ENCODE data around the gene COG5. TPM values are rescaled to one million over a fixed set of nuclear protein-coding genes. Genes with fewer than 3 reads are reported as not detected.
"Not testable (repeated sequence)": the region's sequence is repeated elsewhere in the genome, so short reads cannot be mapped to it uniquely, and the experiment has no call there.

Gene COG5
- total RNA-seq, 1 experiment from 2014 or later = 25.2 TPM

DNA sequence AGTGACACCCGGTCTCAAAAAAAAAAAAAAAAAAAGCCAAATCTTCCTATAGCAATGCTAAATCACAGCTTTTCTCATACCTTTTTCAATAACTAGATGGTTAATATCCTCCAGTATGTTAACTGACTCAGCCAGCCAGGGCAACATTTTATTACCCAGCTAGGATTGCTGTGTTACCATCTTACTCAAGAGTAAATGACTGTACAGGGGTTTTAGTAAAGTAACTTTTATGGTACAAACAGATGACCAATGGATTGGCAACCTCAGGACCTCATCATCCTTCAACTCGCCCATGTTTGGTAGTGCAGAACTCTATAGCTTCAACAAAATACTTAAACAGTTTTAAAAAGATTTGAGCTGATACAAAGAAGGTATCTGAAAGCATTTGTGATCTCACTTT, 335.4 kb downstream of the COG5 start:
- Histone ChIP-seq H3K9me3 (replicated peaks) (no peaks in the 10 kb centered on the region), H3K4me1 (replicated peaks) (peaks cover 5% of the 10 kb centered on the region), H3K27ac (no peak overlapping the region), H3K4me3 (no peak overlapping the region), H3K36me3 (no peaks in the 10 kb centered on the region; the same call in 1 of the 2 replicates), H3K27me3 (replicated peaks) (no peaks in the 10 kb centered on the region)
- no peak for DNase-seq (ENCODE audit: low read depth in 1 of 2, low spot score in 2 of 2)

DNA sequence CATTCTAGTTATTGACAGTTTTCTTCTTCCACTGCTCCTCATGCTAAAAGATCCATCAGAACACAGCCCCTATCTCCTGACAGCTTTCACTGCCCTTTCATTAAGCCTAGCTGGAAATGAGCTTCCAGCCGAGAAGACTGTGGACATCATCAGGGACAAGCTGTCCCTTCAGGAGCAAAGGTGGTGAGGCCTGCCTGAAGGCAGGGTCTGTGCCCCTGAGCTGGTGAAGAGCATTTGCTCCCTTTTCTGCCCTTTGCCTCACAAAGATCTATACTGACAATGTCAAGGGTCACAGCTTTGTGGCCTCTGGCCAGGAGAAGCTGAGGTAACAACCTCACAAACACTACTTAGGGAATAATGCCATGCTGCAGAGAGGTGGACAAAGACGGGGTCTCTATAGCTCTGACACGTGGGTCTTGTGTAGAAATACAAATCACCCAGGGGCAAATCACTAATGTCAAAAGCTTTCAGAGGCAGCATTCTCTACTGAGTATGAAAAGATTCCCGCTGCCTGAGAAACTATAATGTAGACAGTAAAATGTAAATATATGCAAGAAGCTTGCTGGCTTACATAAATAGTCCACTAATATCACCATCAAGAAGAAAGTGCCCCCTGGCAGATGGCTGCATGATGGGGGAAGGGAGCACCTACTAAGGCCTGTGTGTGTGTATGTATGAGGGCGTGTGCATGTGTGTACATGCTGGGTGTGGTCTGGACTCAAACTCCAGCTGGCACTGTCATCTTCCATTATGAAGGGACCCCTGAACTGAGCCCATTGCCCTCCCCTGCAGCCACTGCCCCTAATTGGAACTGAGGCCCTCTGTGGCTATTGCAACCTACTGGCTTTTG, 339.1 kb downstream of the COG5 start:
- Histone ChIP-seq H3K4me3 (no peak overlapping the region), H3K9me3 (replicated peaks) (no peaks in the 10 kb centered on the region), H3K27me3 (replicated peaks) (no peaks in the 10 kb centered on the region), H3K36me3 (no peaks in the 10 kb centered on the region; the same call in 1 of the 2 replicates), H3K27ac (no peak overlapping the region), H3K4me1 (replicated peaks) (no peaks in the 10 kb centered on the region)
- no peak for DNase-seq (ENCODE audit: low read depth in 1 of 2, low spot score in 2 of 2)

DNA sequence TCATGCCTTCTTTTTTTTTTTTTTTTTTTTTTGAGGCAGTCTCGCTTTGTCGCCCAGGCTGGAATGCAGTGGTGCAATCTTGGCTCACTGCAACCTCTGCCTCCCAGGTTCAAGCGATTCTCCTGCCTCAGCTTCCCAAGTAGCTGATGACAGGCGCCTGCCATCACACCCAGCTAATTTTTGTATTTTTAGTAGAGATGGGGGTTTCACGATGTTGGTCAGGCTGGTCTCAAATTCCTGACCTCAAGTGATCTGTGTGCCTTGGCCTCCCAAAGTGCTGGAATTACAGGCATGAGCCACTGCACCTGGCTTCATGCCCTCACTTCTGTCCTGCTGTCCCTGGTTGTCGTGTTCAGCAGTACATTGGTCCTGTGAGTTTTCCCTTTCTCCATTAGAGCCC, 342.9 kb downstream of the COG5 start:
- DNase-seq (ENCODE audit: low read depth in 1 of 2, low spot score in 2 of 2); H3K27me3 ChIP-seq (replicated peaks); H3K36me3 ChIP-seq; H3K4me3 ChIP-seq; H3K27ac ChIP-seq; H3K9me3 ChIP-seq (replicated peaks); H3K4me1 ChIP-seq (replicated peaks): not testable (repeated sequence)

DNA sequence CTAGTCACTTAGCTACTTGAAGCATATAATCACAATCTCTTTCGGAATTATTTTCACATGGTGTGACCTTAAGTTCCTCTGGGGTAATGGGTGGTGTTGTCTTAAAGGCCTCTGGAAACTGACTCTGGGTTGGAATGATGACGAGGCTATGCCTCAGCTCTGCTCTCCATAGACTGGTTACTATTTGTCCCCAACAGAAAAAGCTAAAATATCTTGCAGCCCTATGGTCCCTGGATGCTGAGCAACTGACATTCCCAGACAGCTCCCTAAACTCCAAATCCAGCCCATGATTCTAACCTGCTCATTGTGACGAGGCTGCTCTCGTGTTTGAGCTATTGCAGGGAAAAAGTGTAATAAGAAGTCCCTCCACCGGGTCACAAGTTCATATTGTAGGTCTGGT, 343.4 kb downstream of the COG5 start:
- Histone ChIP-seq H3K4me3 (no peak overlapping the region), H3K4me1 (replicated peaks) (no peaks in the 10 kb centered on the region), H3K27ac (no peak overlapping the region), H3K27me3 (replicated peaks) (no peaks in the 10 kb centered on the region), H3K36me3 (no peaks in the 10 kb centered on the region; the same call in 1 of the 2 replicates), H3K9me3 (replicated peaks) (no peaks in the 10 kb centered on the region)
- DNase-seq (ENCODE audit: low read depth in 1 of 2, low spot score in 2 of 2) = no peak

DNA sequence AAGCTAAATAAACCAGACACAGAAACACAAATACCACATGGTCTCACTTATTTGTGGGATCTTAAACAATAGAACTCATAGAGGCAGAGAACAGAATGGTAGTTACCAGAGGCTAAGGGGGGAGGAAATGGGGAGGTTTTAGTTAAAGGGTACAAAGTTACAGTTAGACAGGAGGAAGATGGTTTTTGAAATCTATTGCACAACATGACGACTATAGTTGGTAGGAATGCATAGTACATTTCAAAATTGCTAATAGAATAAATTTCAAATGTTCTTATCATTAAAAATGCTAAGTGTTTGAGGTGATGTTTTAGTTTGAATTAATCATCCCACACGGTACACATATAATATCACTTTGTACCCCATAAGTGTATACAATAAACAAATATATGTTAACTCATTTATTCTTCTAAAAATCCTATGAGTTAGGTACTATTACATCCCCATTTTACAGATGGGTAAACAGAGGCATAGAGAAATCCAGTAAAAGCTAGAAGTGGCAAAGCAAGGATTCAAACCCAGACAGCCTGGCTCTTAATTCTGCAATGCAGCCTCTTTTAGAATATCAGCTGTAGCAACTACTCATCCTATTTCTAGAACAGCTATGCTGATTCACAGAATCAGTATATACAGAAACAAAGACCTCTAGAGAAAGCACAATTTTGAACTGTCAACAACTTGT, 344.0 kb downstream of the COG5 start:
- Histone ChIP-seq H3K9me3 (replicated peaks) (no peaks in the 10 kb centered on the region), H3K4me1 (replicated peaks) (no peaks in the 10 kb centered on the region), H3K4me3 (no peak overlapping the region), H3K27ac (no peak overlapping the region), H3K27me3 (replicated peaks) (no peaks in the 10 kb centered on the region), H3K36me3 (no peaks in the 10 kb centered on the region; the same call in 1 of the 2 replicates)
- no peak for DNase-seq (ENCODE audit: low read depth in 1 of 2, low spot score in 2 of 2)

DNA sequence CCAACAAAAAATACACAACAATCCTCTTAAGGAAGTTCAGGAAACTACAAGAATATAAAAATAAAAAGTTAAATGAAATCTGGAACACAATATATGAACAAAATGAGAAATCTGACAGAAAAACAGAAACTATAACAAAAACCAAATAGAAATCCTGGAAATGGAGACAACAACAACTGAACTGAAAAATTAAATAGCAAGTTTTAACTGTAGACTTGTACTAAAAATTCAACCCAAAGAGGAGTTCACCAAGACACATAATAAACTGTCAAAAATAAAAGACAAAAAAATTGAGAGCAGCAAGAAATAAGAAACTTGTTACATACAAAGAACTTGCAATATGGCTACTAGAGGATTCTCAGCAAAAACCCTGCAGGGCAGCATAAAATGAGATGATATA, 349.8 kb downstream of the COG5 start:
- no peaks in the 10 kb centered on the region for H3K9me3 ChIP-seq (replicated peaks)
- H3K27me3 ChIP-seq (replicated peaks) = no peaks in the 10 kb centered on the region
- no peak overlapping the region for H3K27ac ChIP-seq
- no peaks in the 10 kb centered on the region for H3K36me3 ChIP-seq
- no peak for DNase-seq (ENCODE audit: low read depth in 1 of 2, low spot score in 2 of 2)
- H3K4me1 ChIP-seq (replicated peaks) = no peaks in the 10 kb centered on the region
- no peak overlapping the region for H3K4me3 ChIP-seq

DNA sequence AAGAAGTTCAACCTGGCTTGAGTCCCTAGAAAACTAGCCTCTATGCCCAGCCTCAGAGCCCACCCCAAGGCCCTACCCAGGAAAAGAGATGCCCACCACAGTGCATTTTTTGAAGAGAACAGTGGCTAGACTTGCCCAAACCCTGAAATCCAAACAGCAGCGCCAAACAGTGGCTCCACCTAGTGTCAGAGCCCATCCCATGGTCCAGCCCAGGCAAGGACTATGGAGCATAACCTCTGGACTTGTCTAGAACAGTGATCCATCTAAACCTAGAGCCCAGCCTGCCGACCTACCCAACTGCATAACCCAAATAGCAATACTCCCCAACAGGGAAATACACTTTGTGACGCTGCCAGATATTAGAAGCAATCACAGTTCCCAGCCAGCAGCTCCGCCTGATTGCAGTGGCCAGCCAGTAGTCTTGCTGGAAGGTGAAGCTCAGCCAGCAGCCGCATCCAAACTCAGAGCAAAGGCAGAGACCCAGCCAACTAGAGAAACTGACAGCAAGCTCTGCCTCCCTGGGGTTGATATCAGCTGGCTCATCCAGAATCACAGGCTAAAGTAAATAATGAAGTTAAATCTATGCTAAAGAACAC, 350.4 kb downstream of the COG5 start:
- Histone ChIP-seq H3K36me3 (no peaks in the 10 kb centered on the region), H3K4me1 (replicated peaks) (no peaks in the 10 kb centered on the region), H3K9me3 (replicated peaks) (no peaks in the 10 kb centered on the region), H3K27ac (no peak overlapping the region), H3K27me3 (replicated peaks) (no peaks in the 10 kb centered on the region), H3K4me3 (no peak overlapping the region)
- DNase-seq (ENCODE audit: low read depth in 1 of 2, low spot score in 2 of 2) = no peak

DNA sequence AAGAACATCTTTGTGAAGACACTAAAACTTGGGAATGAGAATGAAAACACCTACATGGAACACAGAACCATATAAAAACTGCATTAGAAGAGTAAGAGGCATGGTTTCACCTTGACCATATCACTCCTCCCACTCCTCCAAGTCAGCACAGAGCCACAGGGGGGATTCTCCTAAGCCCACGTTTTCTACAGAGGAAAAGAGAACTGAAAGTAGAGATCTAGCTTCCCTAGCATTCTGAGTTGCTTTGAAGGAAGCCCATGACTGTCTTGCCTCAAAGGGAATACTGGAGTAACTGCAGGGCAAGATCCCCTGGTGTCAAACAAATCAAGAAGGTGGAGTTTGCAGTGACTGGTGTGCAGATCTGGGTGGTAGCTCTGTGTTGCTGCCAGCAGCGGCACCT, 351.0 kb downstream of the COG5 start:
- no peaks in the 10 kb centered on the region for H3K9me3 ChIP-seq (replicated peaks)

DNA sequence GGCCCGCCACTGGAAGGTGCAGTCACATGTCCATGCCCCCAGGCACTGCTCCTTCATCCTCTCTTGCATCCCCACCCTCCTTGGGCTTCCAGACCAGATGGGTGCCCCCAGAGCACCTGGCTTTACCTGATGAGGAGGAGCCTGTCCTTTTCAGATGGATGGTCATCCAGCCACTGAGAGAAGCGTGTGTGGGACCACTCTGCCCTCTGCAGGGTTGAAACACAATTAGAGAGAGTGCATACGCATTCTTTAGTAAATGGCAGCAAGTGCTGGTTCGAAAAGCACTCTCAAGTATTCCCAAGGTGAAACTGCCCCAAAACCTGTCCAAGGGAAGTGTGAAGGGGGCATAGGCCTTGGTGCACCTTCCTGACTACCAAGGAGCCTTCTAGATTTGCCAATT, 353.3 kb downstream of the COG5 start:
- no peak overlapping the region for H3K4me3 ChIP-seq
- no peak overlapping the region for H3K27ac ChIP-seq
- H3K4me1 ChIP-seq (replicated peaks) = no peaks in the 10 kb centered on the region
- H3K27me3 ChIP-seq (replicated peaks) = no peaks in the 10 kb centered on the region
- H3K36me3 ChIP-seq = peaks cover 3% of the 10 kb centered on the region; the same call in 1 of the 2 replicates
- DNase-seq (ENCODE audit: low read depth in 1 of 2, low spot score in 2 of 2) = no peak
- H3K9me3 ChIP-seq (replicated peaks) = no peaks in the 10 kb centered on the region

More for the DNA sequence above, 351.0 kb downstream of the COG5 start:
- H3K27ac ChIP-seq = no peak overlapping the region
- H3K4me3 ChIP-seq = no peak overlapping the region
- H3K27me3 ChIP-seq (replicated peaks) = no peaks in the 10 kb centered on the region
- DNase-seq (ENCODE audit: low read depth in 1 of 2, low spot score in 2 of 2) = no peak
- no peaks in the 10 kb centered on the region for H3K36me3 ChIP-seq
- no peaks in the 10 kb centered on the region for H3K4me1 ChIP-seq (replicated peaks)

DNA sequence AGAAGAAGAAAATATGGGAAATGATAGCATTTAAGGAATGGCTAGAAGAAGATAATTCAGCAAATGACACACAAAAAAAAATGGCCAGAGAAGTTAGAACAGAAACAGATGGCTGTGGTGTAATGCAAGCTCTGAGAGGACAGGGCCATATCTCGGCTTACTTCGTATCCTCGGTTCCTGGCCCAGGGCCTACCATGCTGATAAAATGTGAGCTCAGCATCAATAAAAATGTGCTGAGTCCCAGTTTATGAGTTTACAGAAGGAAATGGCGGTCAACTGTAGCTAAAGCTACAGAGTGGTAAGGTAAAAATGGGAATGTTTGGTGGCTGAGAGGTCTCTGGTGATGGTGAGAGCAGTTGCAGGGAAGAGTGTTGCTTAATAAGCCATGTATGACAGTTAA, 354.2 kb downstream of the COG5 start:
- Histone ChIP-seq H3K36me3 (peaks cover 5% of the 10 kb centered on the region; the same call in 1 of the 2 replicates), H3K4me1 (replicated peaks) (no peaks in the 10 kb centered on the region), H3K4me3 (no peak overlapping the region), H3K27ac (no peak overlapping the region), H3K9me3 (replicated peaks) (no peaks in the 10 kb centered on the region), H3K27me3 (replicated peaks) (no peaks in the 10 kb centered on the region)
- DNase-seq (ENCODE audit: low read depth in 1 of 2, low spot score in 2 of 2) = no peak

DNA sequence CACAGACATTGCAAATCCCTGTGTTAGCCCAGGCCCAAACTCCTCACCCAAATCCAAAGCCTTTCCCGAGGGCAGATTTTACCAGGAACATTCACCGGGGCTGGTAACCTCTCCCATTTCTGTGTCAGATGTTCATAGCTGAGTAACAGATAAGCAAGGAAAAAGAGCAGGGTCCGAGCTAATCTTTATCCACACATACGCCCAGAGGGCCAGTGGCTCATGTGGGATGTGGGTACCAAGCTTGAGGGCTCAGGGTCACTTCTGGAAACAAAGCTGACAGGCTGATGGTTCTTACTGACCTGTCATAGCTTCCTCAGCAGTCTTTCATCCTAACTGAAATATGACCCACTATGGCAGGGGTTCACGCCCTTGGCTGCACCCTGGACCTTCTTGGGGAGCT, 355.2 kb downstream of the COG5 start:
- Histone ChIP-seq H3K9me3 (replicated peaks) (no peaks in the 10 kb centered on the region), H3K27me3 (replicated peaks) (no peaks in the 10 kb centered on the region), H3K4me3 (no peak overlapping the region), H3K27ac (no peak overlapping the region), H3K4me1 (replicated peaks) (no peaks in the 10 kb centered on the region), H3K36me3 (peaks cover 11% of the 10 kb centered on the region; the same call in 1 of the 2 replicates)
- no peak for DNase-seq (ENCODE audit: low read depth in 1 of 2, low spot score in 2 of 2)

DNA sequence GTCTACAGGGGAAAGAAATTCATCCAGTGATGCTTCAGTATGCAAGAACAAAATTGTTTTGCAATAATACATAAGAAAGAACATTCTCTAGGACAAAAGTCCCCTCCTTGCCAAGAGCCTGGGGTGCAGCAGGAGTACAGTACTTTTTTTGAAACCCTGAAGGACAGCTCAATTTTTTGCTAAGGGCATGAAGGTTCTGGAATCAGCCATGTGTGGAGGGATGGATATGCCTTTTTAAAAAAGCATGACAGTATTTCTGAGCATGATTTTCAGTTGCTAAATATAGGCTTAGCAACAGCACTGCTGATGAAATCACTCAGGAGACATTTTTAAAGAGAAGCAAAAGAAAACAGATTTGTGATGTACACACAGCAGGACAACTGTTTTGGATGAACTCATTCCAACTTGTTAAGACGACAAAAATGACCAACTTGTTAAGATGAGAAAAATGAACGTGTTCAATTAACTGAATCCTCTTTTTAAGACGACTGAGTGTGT, 355.6 kb downstream of the COG5 start:
- H3K27me3 ChIP-seq (replicated peaks) = no peaks in the 10 kb centered on the region
- no peak for DNase-seq (ENCODE audit: low read depth in 1 of 2, low spot score in 2 of 2)
- H3K36me3 ChIP-seq = peaks cover 16% of the 10 kb centered on the region
- no peaks in the 10 kb centered on the region for H3K4me1 ChIP-seq (replicated peaks)
- no peaks in the 10 kb centered on the region for H3K9me3 ChIP-seq (replicated peaks)
- H3K4me3 ChIP-seq = no peak overlapping the region
- H3K27ac ChIP-seq = no peak overlapping the region

DNA sequence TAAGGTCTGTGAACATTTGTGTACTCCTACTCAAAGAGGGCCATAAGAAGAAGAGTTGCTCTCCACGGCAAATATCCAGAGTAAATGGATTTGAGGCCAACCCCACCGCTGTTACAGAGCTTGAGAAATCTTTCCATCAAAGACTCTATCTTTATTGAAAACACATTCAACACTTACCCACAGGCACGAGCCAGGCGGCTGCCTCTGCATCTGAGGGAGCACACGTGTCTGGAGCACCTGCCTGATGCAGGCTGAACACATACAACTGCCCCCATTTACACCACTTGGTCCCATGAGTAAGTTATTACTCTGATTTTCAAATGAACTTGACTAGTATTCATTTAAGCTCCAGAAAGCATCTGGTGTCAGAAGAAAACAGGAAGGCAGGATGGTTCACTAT, 356.3 kb downstream of the COG5 start:
- Histone ChIP-seq H3K4me1 (replicated peaks) (no peaks in the 10 kb centered on the region), H3K27me3 (replicated peaks) (no peaks in the 10 kb centered on the region), H3K9me3 (replicated peaks) (no peaks in the 10 kb centered on the region), H3K36me3 (peaks cover 19% of the 10 kb centered on the region), H3K4me3 (no peak overlapping the region), H3K27ac (no peak overlapping the region)
- no peak for DNase-seq (ENCODE audit: low read depth in 1 of 2, low spot score in 2 of 2)

DNA sequence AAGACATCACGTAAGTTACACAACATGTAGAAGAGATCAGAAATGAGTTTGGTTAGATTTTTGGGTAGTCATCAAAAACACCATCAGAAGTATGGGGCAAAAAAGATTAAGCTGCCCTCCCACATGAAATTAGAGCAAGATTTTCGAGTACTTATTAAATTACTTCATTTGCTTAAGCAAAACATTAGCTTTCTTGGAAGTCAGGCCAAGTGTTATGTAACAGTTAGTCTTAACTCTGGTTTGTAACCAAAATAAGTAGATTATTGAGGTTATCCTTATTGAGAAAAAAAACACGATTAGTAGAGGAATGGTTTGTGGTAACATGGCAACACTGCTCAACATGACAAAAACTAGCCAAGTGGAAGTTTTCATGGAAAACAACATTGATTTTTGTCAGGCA, 357.0 kb downstream of the COG5 start:
- Histone ChIP-seq H3K27me3 (replicated peaks) (no peaks in the 10 kb centered on the region), H3K9me3 (replicated peaks) (no peaks in the 10 kb centered on the region), H3K4me3 (no peak overlapping the region), H3K4me1 (replicated peaks) (no peaks in the 10 kb centered on the region), H3K27ac (no peak overlapping the region), H3K36me3 (peaks cover 26% of the 10 kb centered on the region)
- DNase-seq (ENCODE audit: low read depth in 1 of 2, low spot score in 2 of 2) = no peak

Measured in SJSA1 (cell line).